H1 (cell line): ENCODE measurements around the gene HELT. TPM values are rescaled to one million over a fixed set of nuclear protein-coding genes. Genes with fewer than 3 reads are reported as not detected.

Source experiments
- CTCF ChIA-PET: fragments of 300-600 bp; sonication (Branson Sonifier 250); formaldehyde crosslinking; loops from one replicate; lab custom pipeline; 2021; ENCODE audit not compliant: partially characterized antibody; lab: Charles Lee
- POLR2A ChIA-PET: fragments of 300-600 bp; sonication (Branson Sonifier 250); formaldehyde crosslinking; loops from one replicate; lab custom pipeline; 2021; ENCODE audit warnings: inconsistent platforms; ENCODE audit not compliant: partially characterized antibody; lab: Charles Lee
- DNase-seq, 2 experiments: peaks; one replicate each; pipeline versions ENCODE4 v3.0.0 to v3.0.0-alpha.2; 2010 to 2022; ENCODE audit warnings: low spot score in 2 of 2, low read depth in 1 of 2, mixed read lengths in 1 of 2
- FAIRE-seq: peaks from 2 replicates; lab custom pipeline; 2011; peaks lifted over from hg19 to GRCh38; lab: Jason Lieb, UNC
- H2AFZ ChIP-seq: 2 replicates; pipeline ENCODE4 v1.8.1; 2012; ENCODE audit warnings: low read length, inconsistent platforms
- H2AK5ac ChIP-seq: 2 replicates; pipeline ENCODE4 v1.6.1; 2013; ENCODE audit warnings: low read depth, low read length
- H2BK120ac ChIP-seq: replicated peaks from 2 replicates; pipeline ENCODE3; 2013; ENCODE audit warnings: low read depth, low read length, inconsistent platforms
- H2BK12ac ChIP-seq: 2 replicates; pipeline ENCODE4 v1.6.1; 2013; ENCODE audit warnings: low read depth, low read length
- H2BK15ac ChIP-seq: 2 replicates; pipeline ENCODE4 v1.6.1; 2013; ENCODE audit warnings: low read length
- H2BK20ac ChIP-seq: 2 replicates; pipeline ENCODE4 v1.6.1; 2013; ENCODE audit warnings: low read length
- H2BK5ac ChIP-seq: 2 replicates; pipeline ENCODE4 v1.6.1; 2013; ENCODE audit warnings: low read depth, low read length
- H3K14ac ChIP-seq: 2 replicates; pipeline ENCODE4 v1.6.1; 2013; ENCODE audit warnings: inconsistent platforms; ENCODE audit not compliant: insufficient read length
- H3K18ac ChIP-seq: 2 replicates; pipeline ENCODE4 v1.6.1; 2013; ENCODE audit warnings: low read length; ENCODE audit errors: extremely low read depth
- H3K23ac ChIP-seq: 2 replicates; pipeline ENCODE4 v1.6.1; 2013; ENCODE audit warnings: inconsistent platforms; ENCODE audit not compliant: insufficient read length
- H3K23me2 ChIP-seq: 2 replicates; pipeline ENCODE4 v1.6.1; 2013; ENCODE audit warnings: low read depth, low read length
- H3K27ac ChIP-seq: 2 replicates; pipeline ENCODE4 v1.6.1; 2011; ENCODE audit warnings: low read depth, low read length, inconsistent platforms
- H3K27me3 ChIP-seq, 4 experiments: replicated peaks in 1 of 4; 1 replicate in 1 of 4; 2 replicates in 3 of 4; pipeline versions ENCODE4 v1.6.1 to v1.8.1; 2011 to 2013; ENCODE audit warnings: low read length in 3 of 4, mild to moderate bottlenecking in 3 of 4, inconsistent platforms in 2 of 4, mixed read lengths in 2 of 4, moderate library complexity in 1 of 4; ENCODE audit not compliant: control insufficient read depth in 3 of 4, insufficient read depth in 3 of 4; ENCODE audit errors: extremely low read depth in 1 of 4
- H3K36me3 ChIP-seq, 4 experiments: 2 replicates each; pipeline versions ENCODE4 v1.6.1 to v1.8.1; 2011 to 2013; ENCODE audit warnings: mild to moderate bottlenecking in 4 of 4, low read length in 3 of 4, moderate library complexity in 2 of 4, control low read depth in 1 of 4, inconsistent platforms in 1 of 4; ENCODE audit not compliant: insufficient read depth in 4 of 4, control insufficient read depth in 2 of 4
- H3K4ac ChIP-seq: replicated peaks from 2 replicates; pipeline ENCODE3; 2013; ENCODE audit warnings: low read length, low read depth, mixed read lengths, inconsistent platforms; ENCODE audit not compliant: insufficient read length
- H3K4me1 ChIP-seq, 4 experiments: replicated peaks in 1 of 4; 1 replicate in 1 of 4; 2 replicates in 3 of 4; pipeline versions ENCODE4 v1.6.1 to v1.8.1; 2011 to 2013; ENCODE audit warnings: low read length in 3 of 4, inconsistent platforms in 2 of 4, mixed read lengths in 1 of 4; ENCODE audit not compliant: insufficient read depth in 4 of 4, control insufficient read depth in 3 of 4
- H3K4me2 ChIP-seq, 2 experiments: 2 replicates each; pipeline versions ENCODE4 v1.6.1 to v1.8.1; 2011 to 2013; ENCODE audit warnings: low read depth in 2 of 2, low read length in 2 of 2, control low read depth in 1 of 2, inconsistent platforms in 1 of 2, mild to moderate bottlenecking in 1 of 2; ENCODE audit not compliant: insufficient read depth in 1 of 2
- H3K4me3 ChIP-seq, 4 experiments: fragments of 200-600, 300-600 bp in 1 of 4; sonication (generic), shearing (Covaris generic), sonication (Bioruptor Twin) in 1 of 4; 2 replicates each; pipeline versions ENCODE4 v1.5.1 to v1.8.1; 2011 to 2016; ENCODE audit warnings: low read length in 4 of 4, low read depth in 3 of 4, control low read depth in 2 of 4, inconsistent platforms in 2 of 4, mild to moderate bottlenecking in 2 of 4, mixed read lengths in 1 of 4, moderate library complexity in 1 of 4; ENCODE audit not compliant: insufficient read depth in 2 of 4; ENCODE audit errors: extremely low read depth in 1 of 4
- H3K56ac ChIP-seq: replicated peaks from 2 replicates; pipeline ENCODE3; 2013; ENCODE audit warnings: low read depth, mild to moderate bottlenecking, mixed read lengths, low read length, inconsistent platforms; ENCODE audit not compliant: insufficient read length
- H3K79me1 ChIP-seq: 2 replicates; pipeline ENCODE4 v1.6.1; 2013; ENCODE audit warnings: low read depth, low read length, control low read depth
- H3K79me2 ChIP-seq, 2 experiments: 2 replicates each; pipeline versions ENCODE4 v1.6.1 to v1.8.1; 2012 to 2013; ENCODE audit warnings: low read length in 2 of 2, mild to moderate bottlenecking in 2 of 2, inconsistent platforms in 1 of 2; ENCODE audit not compliant: insufficient read depth in 2 of 2, control insufficient read depth in 1 of 2
- H3K9ac ChIP-seq, 4 experiments: replicated peaks in 1 of 4; 1 replicate in 1 of 4; 2 replicates in 3 of 4; pipeline versions ENCODE4 v1.6.1 to v1.8.1; 2011 to 2013; ENCODE audit warnings: low read depth in 3 of 4, low read length in 3 of 4, control low read depth in 2 of 4, mild to moderate bottlenecking in 2 of 4, moderate library complexity in 2 of 4, inconsistent platforms in 1 of 4; ENCODE audit errors: extremely low read depth in 1 of 4
- H3K9me3 ChIP-seq, 2 experiments: 2 replicates each; pipeline versions ENCODE4 v1.6.1 to v1.8.1; 2012 to 2013; ENCODE audit warnings: mild to moderate bottlenecking in 2 of 2, moderate library complexity in 2 of 2, control low read depth in 1 of 2, inconsistent platforms in 1 of 2, low read depth in 1 of 2, low read length in 1 of 2, mixed read lengths in 1 of 2; ENCODE audit not compliant: insufficient read depth in 2 of 2
- H4K20me1 ChIP-seq, 2 experiments: replicated peaks in 1 of 2; 2 replicates each; pipeline versions ENCODE3 to v1.8.1; 2011 to 2013; ENCODE audit warnings: inconsistent platforms in 2 of 2, low read length in 2 of 2, mild to moderate bottlenecking in 1 of 2; ENCODE audit not compliant: insufficient read depth in 2 of 2, control insufficient read depth in 1 of 2
- H4K5ac ChIP-seq: 2 replicates; pipeline ENCODE4 v1.6.1; 2013; ENCODE audit warnings: low read length, low read depth, mixed read lengths, inconsistent platforms; ENCODE audit not compliant: insufficient read length
- H4K8ac ChIP-seq: 2 replicates; pipeline ENCODE4 v1.8.0; 2013; ENCODE audit warnings: mild to moderate bottlenecking, moderate library complexity, low read length, inconsistent platforms; ENCODE audit not compliant: insufficient read depth; ENCODE audit errors: extremely low read depth
- H4K91ac ChIP-seq: replicated peaks from 2 replicates; pipeline ENCODE3; 2013; ENCODE audit warnings: low read length, mixed read lengths, inconsistent platforms; ENCODE audit not compliant: insufficient read length
- POLR2AphosphoS5 ChIP-seq: IDR thresholded peaks from 2 replicates; pipeline ENCODE4 v1.6.1; 2011; ENCODE audit warnings: low read depth, low read length
- WGBS, 2 experiments: shearing (Covaris generic) in 1 of 2; methylation state at CpG; one replicate each; pipeline versions ENCODE4 v1.1.6 to v1.1.7; 2013 to 2015; ENCODE audit warnings: low lambda C conversion rate in 2 of 2, mixed read lengths in 2 of 2, inconsistent platforms in 1 of 2, low coverage in 1 of 2, missing lambda C conversion rate in 1 of 2; ENCODE audit not compliant: insufficient replicate concordance in 2 of 2, insufficient coverage in 1 of 2, insufficient read length in 1 of 2; ENCODE audit errors: extremely low coverage in 1 of 2, missing lambda C conversion rate in 1 of 2; 5-methylcytosine and 5-hydroxymethylcytosine counted together
- polyA plus RNA-seq, 7 experiments: library from polyadenylated mRNA; depleted of rRNA in 3 of 7; stranded (reverse) in 5 of 7; unstranded in 2 of 7; fragments of >200 nt in 5 of 7; fragments of 200-250 nt in 2 of 7; gene quantifications; 1 replicate in 5 of 7; 2 replicates in 1 of 7; 4 replicates in 1 of 7; pipeline versions ENCODE4 v1.2.1 to v1.2.3, GENCODE V29; 2011 to 2013; ENCODE audit warnings: missing spikeins in 2 of 7, mixed read lengths in 2 of 7
- total RNA-seq: library from RNA; stranded (reverse); fragmentation: NEBNext Ultra II Directional; extraction: Animal tissue kit (Norgen Biotek cat#: 25700); gene quantifications from 2 replicates; pipeline ENCODE4 v1.2.1, GENCODE V29; 2021

HELT gene
- total and polyA plus RNA-seq, 2 of the 8 experiments (the other 6 are each of a cell fraction or from before 2014, with no cell fraction given): 0.32 to 0.35 TPM

- no peak overlapping the region for H4K91ac ChIP-seq
- H4K8ac ChIP-seq: no peak overlapping the region
- no peaks in the 10 kb centered on the region for H3K4me1 ChIP-seq
- no peaks in the 10 kb centered on the region for H3K36me3 ChIP-seq
- no peak overlapping the region for H3K4me2 ChIP-seq
- no peak for FAIRE-seq
- no peak overlapping the region for H2BK15ac ChIP-seq
- 89% methylated on average over 6 of the region's 7 CpGs; no CpG with 5 or more reads in 1 of the 2 experiments for WGBS, 2 experiments
- no peak overlapping the region for H2AK5ac ChIP-seq
- H3K9me3 ChIP-seq: peaks cover 8% of the 10 kb centered on the region in 2 experiments; a peak in 3 of 4 replicates
- ChIA-PET CTCF (interaction anchor here (0.6 kb wide), 1 partner anchor 215 kb away, joined by 3 read pairs; no protein-coding TSS in a partner anchor), POLR2A (no interaction called here)
- H3K4ac ChIP-seq: no peak overlapping the region
- no peak overlapping the region for H2BK20ac ChIP-seq
- no peak overlapping the region for H4K5ac ChIP-seq
- H3K9ac ChIP-seq: no peak overlapping the region
- no peak overlapping the region for H3K18ac ChIP-seq
- no peak overlapping the region for H2BK12ac ChIP-seq
- no peak for DNase-seq
- no peak overlapping the region for H2BK120ac ChIP-seq
- H3K56ac ChIP-seq: no peak overlapping the region
- no peaks in the 10 kb centered on the region for H3K27me3 ChIP-seq
- no peaks in the 10 kb centered on the region for H3K23me2 ChIP-seq
- H2BK5ac ChIP-seq: no peak overlapping the region
- no peak overlapping the region for H3K4me3 ChIP-seq
- no peak overlapping the region for H3K23ac ChIP-seq
- H3K27ac ChIP-seq: no peak overlapping the region
- H3K79me1 ChIP-seq: no peaks in the 10 kb centered on the region
- H3K14ac ChIP-seq: no peak overlapping the region
- H2AFZ ChIP-seq: no peak overlapping the region
- no peaks in the 10 kb centered on the region for H4K20me1 ChIP-seq
- H3K79me2 ChIP-seq: no peaks in the 10 kb centered on the region
- no peak for TF ChIP-seq POLR2AphosphoS5
These were observed 45.3 kb upstream of the HELT start for GRCh38 chr4:184972991-184973390.
